Stimulated activated CD8-positive, alpha-beta memory T cell treated with anti-CD3 and anti-CD28 coated beads, Interleukin-2, amount 100 ng/mL, for 48 hours (primary cell): ENCODE measurements around the gene GBA2.
A peak's percentile ranks its signal among the peaks of the same experiment; 100 is the strongest.

Source experiments
- DNase-seq, 2 donors: peaks; one replicate each; pipeline ENCODE4 v3.0.0-alpha.2; 2020; ENCODE audit warnings: low read depth in 2 of 2

GBA2 gene

DNA sequence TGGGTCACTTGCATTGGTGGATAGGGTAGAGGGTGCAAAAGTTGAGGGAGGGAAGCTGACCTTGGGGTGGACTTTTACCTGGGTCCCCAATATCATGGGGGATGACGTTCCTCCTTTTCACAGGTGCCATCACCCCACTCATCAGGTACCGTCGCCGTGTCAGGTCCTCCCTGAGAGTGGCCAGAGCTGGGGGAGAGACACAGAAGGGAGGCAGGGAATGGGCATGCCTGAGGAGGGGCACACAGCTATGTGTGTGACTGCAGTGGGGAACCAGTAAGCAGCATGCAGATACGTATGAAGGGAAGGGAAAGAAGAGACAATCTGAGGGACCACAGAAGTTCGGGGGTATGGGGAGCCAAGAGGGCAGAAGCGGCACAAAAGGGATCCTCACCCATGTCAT, 10.1 kb downstream of the GBA2 start:
- DNase-seq = no peak

- no peak for DNase-seq
Measured at GRCh38 chr9:35738186-35738585, 10.8 kb downstream of the GBA2 start.

GRCh38 chr9:35737143-35737542, 11.9 kb downstream of the GBA2 start:
- no peak for DNase-seq

GRCh38 chr9:35736201-35736633, 12.8 kb downstream of the GBA2 start:
- peak; percentile 27 to 40 for DNase-seq

GRCh38 chr9:35734096-35734495, 14.9 kb downstream of the GBA2 start:
- DNase-seq = no peak

GRCh38 chr9:35732800-35733541, 16.1 kb downstream of the GBA2 start:
- DNase-seq = peak in 1 of 2 donors; percentile 28

DNA sequence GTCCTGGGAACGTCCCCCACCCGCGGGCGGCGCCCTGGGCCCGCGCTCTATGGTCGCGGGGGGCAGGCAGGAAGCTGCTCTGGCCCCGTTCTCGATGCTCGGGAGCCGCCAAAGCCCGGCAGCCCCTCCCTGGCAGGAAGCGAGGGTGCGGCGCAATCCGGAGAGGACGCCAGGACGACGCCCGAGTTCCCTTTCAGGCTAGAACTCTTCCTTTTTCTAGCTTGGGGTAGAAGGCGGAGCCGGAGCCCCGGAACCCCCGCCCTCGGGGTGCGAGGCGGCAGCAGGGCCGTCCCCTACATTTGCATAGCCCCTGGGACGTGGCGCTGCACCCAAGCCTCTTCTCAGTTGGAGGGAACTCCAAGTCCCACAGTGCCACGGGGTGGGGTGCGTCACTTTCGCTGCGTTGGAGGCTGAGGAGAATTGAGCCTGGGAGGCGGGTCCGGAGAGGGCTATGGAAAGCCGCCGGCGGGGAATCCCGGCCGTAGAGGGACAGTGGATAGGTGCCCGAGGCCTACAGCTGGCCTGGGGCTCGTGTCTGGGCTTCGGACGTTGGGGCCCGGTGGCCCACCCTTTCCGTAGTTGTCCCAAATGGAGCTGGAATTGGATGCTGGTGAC, 16.7 kb downstream of the GBA2 start, which contains the start of the genes CREB3 and TLN1:
TSS of gene CREB3 (plus strand) at position 482 of the 615 bp plus-strand sequence. CDS start at position 589, 107 bp downstream.
TSS of gene TLN1 (minus strand) at position 11 of the 615 bp plus-strand sequence. CDS start 6,501 bp downstream, outside the sequence.
- peak; percentile 96 for DNase-seq

- DNase-seq = no peak
Measured at GRCh38 chr9:35731415-35732184, 17.4 kb downstream of the GBA2 start.

DNA sequence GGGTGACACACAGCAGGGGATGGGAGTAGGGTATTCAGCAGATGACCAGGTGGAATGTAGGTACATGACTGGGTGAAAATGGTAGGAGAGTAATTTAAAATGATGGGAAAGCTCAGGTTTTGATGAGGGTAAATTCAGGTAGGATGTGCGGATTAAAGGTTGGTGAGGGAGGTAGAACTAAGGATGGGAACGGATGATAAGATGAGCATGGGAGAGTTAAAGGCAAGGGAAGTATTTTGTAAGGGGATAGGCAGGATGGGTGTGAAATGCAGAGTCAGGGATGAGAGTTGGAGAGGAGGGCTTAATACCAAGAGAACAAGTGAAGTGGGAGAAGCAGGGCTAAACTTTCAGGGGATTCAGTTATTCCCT, 18.6 kb downstream of the GBA2 start:
- no peak for DNase-seq

DNA sequence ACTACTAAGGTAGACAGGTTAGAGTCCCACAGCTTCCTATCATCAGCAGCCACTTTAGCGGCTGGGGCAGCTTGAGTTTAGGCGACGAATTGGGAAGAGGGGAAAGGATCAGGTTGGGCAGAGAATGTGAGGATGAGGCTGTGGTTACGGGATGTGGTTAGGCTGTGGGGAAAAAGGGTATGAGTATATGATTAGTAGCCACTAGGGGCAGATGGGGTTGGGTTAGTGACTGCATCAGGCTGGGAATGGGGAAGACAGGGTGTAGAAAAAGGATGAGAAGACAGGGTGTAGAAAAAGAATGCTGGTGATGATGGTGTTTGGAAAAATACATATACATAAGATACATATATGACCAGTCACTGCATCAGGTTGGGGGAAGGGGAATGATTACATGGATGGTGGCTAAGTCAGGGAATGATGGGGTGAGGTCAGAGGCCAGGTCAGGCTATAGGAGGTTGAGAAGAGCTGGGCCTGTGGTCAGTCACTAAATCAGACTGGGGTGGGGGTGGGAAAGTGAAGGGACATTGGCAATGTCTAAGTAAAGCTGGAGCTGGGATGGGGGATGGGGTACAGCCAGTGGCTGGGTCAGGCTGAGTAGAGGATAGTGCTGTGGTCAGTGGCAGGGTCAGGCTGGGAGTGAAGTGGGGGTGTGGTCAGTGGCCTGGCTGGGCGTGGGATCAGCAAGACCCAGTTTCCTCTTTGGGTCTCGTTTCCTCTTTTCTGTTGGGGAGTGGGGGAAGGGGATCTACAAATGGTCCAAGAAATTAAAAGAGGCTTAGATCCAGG, 19.1 kb downstream of the GBA2 start:
- no peak for DNase-seq

- DNase-seq = no peak
Measured at GRCh38 chr9:35729101-35729500, 19.9 kb downstream of the GBA2 start.

DNA sequence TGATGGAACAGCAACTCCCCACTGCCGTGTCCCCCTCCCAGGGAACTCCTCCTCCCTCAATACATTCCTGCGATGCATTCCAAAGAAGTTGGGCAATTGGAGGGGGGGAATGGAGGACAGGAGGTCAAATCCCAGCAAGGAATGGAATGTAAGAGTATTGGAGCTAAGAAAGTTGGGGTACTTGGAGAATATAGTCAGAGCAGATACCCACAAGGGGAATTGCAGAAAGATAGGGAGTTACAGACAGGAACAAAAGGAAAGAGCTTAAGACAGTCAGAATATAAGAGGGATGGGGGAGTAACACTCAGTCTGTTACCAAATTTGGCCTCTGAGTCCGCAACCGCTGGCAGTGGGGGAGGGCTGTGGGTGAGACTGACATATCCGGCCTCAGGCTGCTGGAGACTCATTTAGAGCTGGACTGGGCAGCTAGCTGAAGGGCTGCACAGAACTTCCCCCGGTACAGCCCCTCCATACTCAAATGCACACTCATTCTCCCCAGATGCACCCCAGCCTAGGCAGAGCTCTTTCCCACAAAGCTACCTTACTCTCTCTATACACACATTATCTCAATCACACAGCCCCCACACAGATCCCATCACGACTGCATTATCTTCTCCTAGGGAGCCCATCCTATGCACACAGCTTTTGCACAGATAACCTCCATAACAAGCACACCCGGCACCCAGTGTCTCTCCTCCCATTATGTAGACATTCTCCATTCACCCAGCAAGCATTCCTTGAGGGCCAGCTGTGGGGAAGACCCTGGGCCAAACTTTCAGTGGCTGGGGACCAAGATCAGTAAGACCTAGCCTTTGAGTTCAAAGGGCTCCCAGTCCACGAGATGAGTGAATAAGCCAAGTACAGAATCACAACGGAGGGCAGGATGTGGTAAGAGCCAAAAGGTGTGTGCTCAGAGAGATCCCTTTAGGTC, 20.7 kb downstream of the GBA2 start:
- DNase-seq = peak; percentile 40 to 48

DNA sequence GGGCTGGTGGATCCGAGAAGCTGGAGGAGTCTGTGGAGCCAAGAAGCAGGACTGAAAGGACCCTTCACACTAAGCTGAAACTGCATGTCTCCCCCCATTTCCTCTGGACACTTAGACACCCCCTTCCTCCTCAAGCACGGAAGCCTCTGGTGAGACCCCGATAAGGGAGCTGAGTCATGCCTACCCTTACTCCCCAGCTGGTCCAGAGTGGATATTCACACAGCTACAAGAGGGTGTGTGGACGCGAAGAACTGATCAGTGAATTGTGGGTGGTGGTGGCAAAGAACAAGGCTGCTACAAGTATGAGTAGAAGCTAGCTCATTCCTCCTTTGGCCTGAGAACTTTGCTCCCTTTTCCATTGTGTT, 21.4 kb downstream of the GBA2 start:
- DNase-seq = no peak

DNA sequence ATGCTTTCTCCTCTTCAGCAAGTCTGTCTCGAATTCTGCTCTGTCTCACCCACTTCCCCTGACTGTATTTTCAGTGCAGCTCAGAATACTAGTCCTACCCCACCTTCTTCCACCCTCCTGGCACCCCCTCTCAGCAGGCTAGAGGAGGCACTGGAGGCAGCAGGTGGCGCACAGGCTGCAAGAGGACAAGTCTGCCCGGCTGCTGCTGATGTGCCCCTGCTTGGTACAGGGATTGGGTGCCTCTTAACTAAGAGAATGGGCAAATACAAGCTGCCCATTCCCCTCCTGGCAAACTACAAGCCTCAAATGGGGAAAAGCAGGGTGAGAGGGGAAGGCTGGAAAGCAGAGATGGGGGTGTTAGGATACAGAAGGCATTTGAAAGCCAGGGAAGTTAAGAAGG, 22.1 kb downstream of the GBA2 start:
- no peak for DNase-seq

- no peak for DNase-seq
Measured at GRCh38 chr9:35725362-35725761, 23.7 kb downstream of the GBA2 start.

GRCh38 chr9:35723908-35724307, 25.1 kb downstream of the GBA2 start:
- DNase-seq = no peak

DNA sequence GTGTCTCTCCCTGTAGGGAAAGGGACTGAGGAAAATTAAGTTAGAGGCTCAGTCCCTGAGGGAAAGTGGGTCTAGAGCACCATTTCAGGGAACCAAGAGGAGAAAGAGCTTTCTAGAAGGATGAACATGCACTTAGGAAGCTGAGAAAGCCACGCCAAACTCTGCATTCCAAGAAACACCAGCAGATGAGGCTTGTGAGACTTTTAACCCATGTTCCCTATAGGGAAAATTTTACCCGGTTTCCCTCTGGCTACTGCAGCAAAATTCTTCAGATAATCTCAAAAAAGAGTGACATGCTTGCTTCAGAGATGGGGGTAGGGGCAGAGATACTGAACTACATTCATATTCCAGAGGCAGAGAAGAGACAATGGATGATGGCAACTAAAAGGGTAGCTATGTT, 25.6 kb downstream of the GBA2 start:
- no peak for DNase-seq

DNA sequence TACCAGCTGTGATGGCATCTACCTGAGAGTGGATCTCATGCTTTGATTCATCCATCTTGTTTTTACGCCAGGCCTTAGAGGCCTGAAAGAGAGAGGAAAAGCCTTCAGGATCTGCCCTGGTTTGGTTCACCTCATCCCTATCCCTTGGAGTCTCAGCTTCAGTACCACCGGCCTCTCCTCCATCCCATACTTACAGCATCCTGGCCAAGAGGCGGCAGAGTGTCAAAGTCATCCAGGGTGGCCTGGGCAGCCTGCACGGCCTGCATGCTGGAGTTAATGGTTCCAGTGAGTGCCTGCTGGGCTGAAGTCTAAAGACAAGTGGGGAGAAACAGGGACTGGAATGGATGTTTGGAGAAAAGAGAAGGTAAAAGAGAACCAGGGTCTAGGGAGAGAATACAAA, 29.5 kb downstream of the GBA2 start:
- no peak for DNase-seq

- no peak for DNase-seq
Measured at GRCh38 chr9:35718721-35719511, 30.1 kb downstream of the GBA2 start.
